Activated T-helper 9 cell treated with anti-CD3 and anti-CD28 coated beads, Interleukin-2, amount 50 U/mL, for 16 hours (primary cell): ENCODE results near the gene MYL3.

Source experiments
- DNase-seq: peaks from one replicate; pipeline ENCODE4 v3.0.0-alpha.2; 2020; ENCODE audit warnings: low read depth

MYL3 gene

GRCh38 chr3:46865031-46865507 is 1.8 kb upstream of the MYL3 start:
- DNase-seq = no peak

- DNase-seq = no peak
Measured at GRCh38 chr3:46864061-46864881, 1.0 kb upstream of the MYL3 start.

- DNase-seq = no peak
Measured at GRCh38 chr3:46862369-46863025, 747 bp downstream of the MYL3 start.

- no peak for DNase-seq
Measured at GRCh38 chr3:46861605-46862368, 1.5 kb downstream of the MYL3 start.

GRCh38 chr3:46860810-46861604 is 2.2 kb downstream of the MYL3 start:
- DNase-seq = no peak

GRCh38 chr3:46860017-46860809 is 3.0 kb downstream of the MYL3 start:
- DNase-seq = no peak

- no peak for DNase-seq
Measured at GRCh38 chr3:46859001-46859710, 4.1 kb downstream of the MYL3 start.

GRCh38 chr3:46858456-46858855 is 4.8 kb downstream of the MYL3 start:
- no peak for DNase-seq

- no peak for DNase-seq
Measured at GRCh38 chr3:46857485-46858341, 5.5 kb downstream of the MYL3 start.

GRCh38 chr3:46856576-46857471 is 6.4 kb downstream of the MYL3 start:
- no peak for DNase-seq

- DNase-seq = no peak
Measured at GRCh38 chr3:46854555-46854991, 8.7 kb downstream of the MYL3 start.

- DNase-seq = no peak
Measured at GRCh38 chr3:46853441-46854415, 9.5 kb downstream of the MYL3 start.

- no peak for DNase-seq
Measured at GRCh38 chr3:46852839-46853355, 10.3 kb downstream of the MYL3 start.

GRCh38 chr3:46852334-46852720 is 10.9 kb downstream of the MYL3 start:
- no peak for DNase-seq

- DNase-seq = no peak
Measured at GRCh38 chr3:46851364-46852333, 11.6 kb downstream of the MYL3 start.

- DNase-seq = no peak
Measured at GRCh38 chr3:46850468-46850779, 12.8 kb downstream of the MYL3 start.
